CD8-positive, alpha-beta memory T cell (primary cell): ENCODE measurements around the gene TPGS1. TPM values are rescaled to one million over a fixed set of nuclear protein-coding genes. Genes with fewer than 3 reads are reported as not detected.
"Not testable (repeated sequence)": the region's sequence is repeated elsewhere in the genome, so short reads cannot be mapped to it uniquely, and the experiment has no call there.

Experiments
- CTCF ChIA-PET: fragments of 350-600 bp; sonication (Branson Sonifier 250); formaldehyde crosslinking; loops from one replicate; lab custom pipeline; 2021; ENCODE audit warnings: antibody characterized with exemption; lab: Charles Lee
- POLR2A ChIA-PET: fragments of 350-600 bp; sonication (Branson Sonifier 250); formaldehyde crosslinking; loops from one replicate; lab custom pipeline; 2021; ENCODE audit warnings: antibody characterized with exemption; lab: Charles Lee
- DNase-seq, 5 donors: peaks; one replicate each; pipeline versions ENCODE4 v3.0.0 to v3.0.0-alpha.2; 2020 to 2022; ENCODE audit warnings: mixed read lengths in 1 of 5
- H3K27ac ChIP-seq: one replicate; pipeline ENCODE4 v1.7.0; 2013; ENCODE audit warnings: low read depth, mild to moderate bottlenecking, low read length, moderate library complexity
- H3K27me3 ChIP-seq: 2 replicates; pipeline ENCODE4 v1.7.0; 2013; ENCODE audit warnings: low read length, mild to moderate bottlenecking; ENCODE audit not compliant: insufficient read depth, poor library complexity, severe bottlenecking
- H3K36me3 ChIP-seq: 2 replicates; pipeline ENCODE4 v1.7.0; 2013; ENCODE audit warnings: mild to moderate bottlenecking, low read length, moderate library complexity; ENCODE audit not compliant: insufficient read depth
- H3K4me1 ChIP-seq: 2 replicates; pipeline ENCODE4 v1.7.0; 2013; ENCODE audit warnings: mild to moderate bottlenecking, low read length, moderate library complexity; ENCODE audit not compliant: insufficient read depth
- H3K4me3 ChIP-seq: 2 replicates; pipeline ENCODE4 v1.7.0; 2013; ENCODE audit warnings: mild to moderate bottlenecking, low read length
- H3K9me3 ChIP-seq: 2 replicates; pipeline ENCODE4 v1.7.0; 2013; ENCODE audit warnings: mild to moderate bottlenecking, low read length
- H3K27ac Mint-ChIP-seq, 8 donors: one replicate each; pipeline ENCODE4 v1.8.0; 2020 to 2021; ENCODE audit warnings: mixed read lengths in 8 of 8, mild to moderate bottlenecking in 6 of 8, inconsistent platforms in 3 of 8, moderate library complexity in 3 of 8
- H3K27me3 Mint-ChIP-seq, 2 donors: one replicate each; pipeline ENCODE4 v1.8.0; 2020 to 2021; ENCODE audit warnings: mixed read lengths in 2 of 2, mild to moderate bottlenecking in 1 of 2, moderate library complexity in 1 of 2
- H3K36me3 Mint-ChIP-seq, 3 donors: one replicate each; pipeline ENCODE4 v1.8.0; 2020 to 2021; ENCODE audit warnings: mixed read lengths in 3 of 3, inconsistent platforms in 1 of 3, mild to moderate bottlenecking in 1 of 3
- H3K4me1 Mint-ChIP-seq, 3 donors: one replicate each; pipeline ENCODE4 v1.8.0; 2020 to 2021; ENCODE audit warnings: mixed read lengths in 3 of 3, inconsistent platforms in 1 of 3, mild to moderate bottlenecking in 1 of 3
- H3K4me3 Mint-ChIP-seq, 7 donors: one replicate each; pipeline ENCODE4 v1.8.0; 2020 to 2021; ENCODE audit warnings: mixed read lengths in 7 of 7, mild to moderate bottlenecking in 6 of 7, moderate library complexity in 4 of 7, inconsistent platforms in 2 of 7
- H3K9me3 Mint-ChIP-seq, 5 donors: one replicate each; pipeline ENCODE4 v1.8.0; 2020 to 2022; ENCODE audit warnings: mixed read lengths in 5 of 5, mild to moderate bottlenecking in 3 of 5, moderate library complexity in 2 of 5, inconsistent platforms in 1 of 5
- polyA plus RNA-seq: library from polyadenylated mRNA; unstranded; fragments of 300-500 nt; fragmentation: Illumina TruSeq; gene quantifications from one replicate; pipeline ENCODE4 v1.2.3, GENCODE V29; 2021
- total RNA-seq, 2 experiments: library from RNA; stranded (reverse); gene quantifications; one replicate each; pipeline ENCODE4 v1.2.3, GENCODE V29; 2021

Gene TPGS1
- total and polyA plus RNA-seq, 3 experiments from 2014 or later = 18.6 to 50.3 (median 20.0) TPM

DNA sequence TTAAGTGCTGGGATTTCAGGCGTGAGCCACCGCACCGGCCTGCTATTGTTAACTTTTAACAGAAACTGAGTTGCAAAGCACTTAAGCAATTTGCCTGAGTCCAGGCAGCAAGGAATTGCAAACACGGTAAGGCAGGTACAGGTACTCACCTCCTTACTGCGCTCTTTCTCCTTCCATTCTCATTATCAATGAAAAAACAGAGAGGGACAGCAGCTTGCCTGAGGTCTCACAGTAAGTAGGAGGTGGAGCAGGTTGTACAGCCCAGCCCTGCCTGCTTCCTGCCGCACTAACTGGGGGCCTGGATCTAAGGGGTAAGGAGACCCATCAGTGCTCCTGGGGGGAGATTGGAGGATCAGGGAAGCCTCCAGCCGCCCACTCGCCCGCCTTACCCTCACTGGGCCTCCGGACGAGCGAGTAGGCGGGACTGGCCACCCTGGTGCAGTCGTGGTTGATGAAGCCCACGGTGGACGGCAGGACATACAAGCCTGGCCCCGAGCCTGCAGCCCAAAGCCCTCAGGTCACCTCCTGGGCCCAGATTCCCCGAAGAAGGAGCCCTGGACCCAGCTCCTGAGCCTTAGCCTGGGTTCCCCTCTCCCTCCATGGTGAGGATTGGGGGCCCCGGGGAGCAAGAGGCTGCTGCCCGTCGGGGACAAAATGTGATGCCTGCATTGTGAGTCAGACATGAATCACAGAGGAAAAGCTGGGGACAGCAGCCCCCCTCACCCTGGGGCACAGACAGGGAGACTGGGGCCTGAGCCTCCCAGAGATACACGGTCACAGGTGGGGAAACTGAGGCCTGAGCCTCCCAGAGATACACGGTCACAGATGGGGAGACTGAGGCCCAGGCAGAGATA lies 35.1 kb upstream of the TPGS1 start:
- H3K4me3 ChIP-seq = no peak overlapping the region
- no peak for DNase-seq
- POLR2A ChIA-PET = no interaction called here
- no peaks in the 10 kb centered on the region for H3K4me1 ChIP-seq
- no peaks in the 10 kb centered on the region for H3K27me3 ChIP-seq
- Mint-ChIP-seq H3K4me3 (no peak overlapping the region), H3K27me3 (peaks cover 5 to 6% of the 10 kb centered on the region in 2 donors), H3K9me3 (peaks cover 0 to 2% (median 0%) of the 10 kb centered on the region in 5 donors), H3K4me1 (no peaks in the 10 kb centered on the region), H3K36me3 (no peaks in the 10 kb centered on the region), H3K27ac (no peak overlapping the region)
- H3K9me3 ChIP-seq = no peaks in the 10 kb centered on the region
- CTCF ChIA-PET = no interaction called here
- H3K27ac ChIP-seq = no peak overlapping the region
- no peaks in the 10 kb centered on the region for H3K36me3 ChIP-seq

DNA sequence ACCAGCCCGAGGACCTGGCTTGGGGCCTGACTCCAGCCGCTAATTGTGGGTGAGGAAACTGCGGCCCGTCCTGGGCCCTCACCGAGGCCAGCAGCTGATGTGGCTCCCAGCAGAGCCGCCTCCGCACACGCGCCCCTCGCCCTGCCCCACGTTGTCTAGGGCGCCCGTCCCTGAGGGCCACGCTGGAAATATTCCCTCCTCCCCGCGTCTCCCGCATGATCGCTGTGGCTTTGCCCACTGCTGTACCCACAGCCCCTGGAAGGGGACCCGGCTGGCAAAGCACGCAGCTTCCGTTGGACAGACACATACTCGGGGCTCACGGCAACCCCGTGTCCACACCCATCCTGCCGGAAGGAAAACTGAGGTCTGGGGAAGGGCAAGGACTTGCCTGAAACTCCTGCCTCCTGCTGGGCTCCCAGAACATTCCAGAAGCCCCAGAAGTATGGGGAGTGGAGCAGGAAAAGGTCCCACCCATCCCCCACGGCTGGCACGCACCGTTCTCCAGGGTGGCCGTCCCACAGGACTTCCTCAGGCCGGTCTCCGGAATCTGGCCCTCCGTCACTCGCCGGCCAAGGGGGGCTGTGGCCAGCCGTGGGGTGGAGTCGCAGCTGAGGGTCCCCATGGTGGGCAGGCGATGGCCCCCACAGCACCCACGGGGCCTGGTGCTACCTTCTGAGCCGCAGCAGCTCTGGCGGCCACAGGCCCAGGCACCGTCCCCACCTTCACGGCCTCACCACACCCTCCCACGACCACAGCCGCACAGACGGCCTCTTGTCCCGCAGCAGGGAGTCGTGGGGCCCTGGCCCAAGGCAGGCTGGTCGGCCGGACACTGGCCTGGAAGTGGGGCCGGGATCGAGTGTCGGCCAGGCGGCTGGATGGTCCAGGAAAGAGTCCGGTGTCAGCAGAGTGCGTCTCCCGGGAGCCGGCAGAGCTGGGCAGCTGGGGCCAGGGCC lies 32.9 kb upstream of the TPGS1 start:
- Mint-ChIP-seq H3K9me3 (no peaks in the 10 kb centered on the region), H3K4me1 (no peaks in the 10 kb centered on the region), H3K27me3 (peaks cover 5 to 6% of the 10 kb centered on the region in 2 donors), H3K27ac (no peak overlapping the region), H3K36me3 (no peaks in the 10 kb centered on the region), H3K4me3 (no peak overlapping the region)
- no peak overlapping the region for H3K27ac ChIP-seq
- POLR2A ChIA-PET = no interaction called here
- H3K4me3 ChIP-seq = no peak overlapping the region
- CTCF ChIA-PET = no interaction called here
- no peaks in the 10 kb centered on the region for H3K9me3 ChIP-seq
- no peaks in the 10 kb centered on the region for H3K4me1 ChIP-seq
- no peak for DNase-seq
- H3K36me3 ChIP-seq = no peaks in the 10 kb centered on the region
- no peaks in the 10 kb centered on the region for H3K27me3 ChIP-seq

DNA sequence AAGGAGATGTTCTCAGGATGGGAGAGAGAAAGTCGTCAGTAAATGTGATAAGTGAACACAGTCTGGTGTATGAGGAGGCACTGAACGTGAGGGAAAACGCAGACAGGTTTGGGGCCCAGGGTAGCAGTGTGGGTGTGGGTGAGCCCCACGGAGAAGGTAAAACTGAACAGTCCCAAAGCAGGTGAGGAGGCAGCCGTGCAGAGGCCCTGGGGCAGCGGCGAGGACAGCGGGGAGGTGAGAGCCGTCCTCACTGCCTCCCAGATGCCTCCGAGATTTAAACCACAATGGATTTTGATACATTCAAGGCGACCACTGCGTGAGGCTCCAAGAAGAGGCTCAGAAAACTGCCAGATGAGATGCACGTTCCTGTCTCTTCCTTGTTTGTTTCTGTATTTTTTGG lies 31.9 kb upstream of the TPGS1 start:
- DNase-seq = no peak
- peaks cover 5 to 6% of the 10 kb centered on the region in 2 donors for H3K27me3 Mint-ChIP-seq
- no peak overlapping the region for H3K4me3 ChIP-seq
- no peaks in the 10 kb centered on the region for H3K27me3 ChIP-seq
- H3K9me3 Mint-ChIP-seq = peaks cover 0 to 5% (median 3%) of the 10 kb centered on the region in 5 donors
- no peaks in the 10 kb centered on the region for H3K4me1 ChIP-seq
- POLR2A ChIA-PET = interaction anchor here (0.7 kb wide), 1 partner anchor 113 kb away, joined by 7 read pairs; no protein-coding TSS in a partner anchor
- CTCF ChIA-PET = interaction anchor here (0.9 kb wide), 1 partner anchor 36 kb away, joined by 4 read pairs; no protein-coding TSS in a partner anchor
- H3K36me3 Mint-ChIP-seq = no peaks in the 10 kb centered on the region
- no peak overlapping the region for H3K27ac ChIP-seq
- H3K4me1 Mint-ChIP-seq = peaks cover 5 to 7% (median 7%) of the 10 kb centered on the region in 3 donors
- peak overlapping the region in 1 of 7 donors; percentile 30 for H3K4me3 Mint-ChIP-seq
- H3K9me3 ChIP-seq = no peaks in the 10 kb centered on the region
- H3K27ac Mint-ChIP-seq = no peak overlapping the region
- no peaks in the 10 kb centered on the region for H3K36me3 ChIP-seq

DNA sequence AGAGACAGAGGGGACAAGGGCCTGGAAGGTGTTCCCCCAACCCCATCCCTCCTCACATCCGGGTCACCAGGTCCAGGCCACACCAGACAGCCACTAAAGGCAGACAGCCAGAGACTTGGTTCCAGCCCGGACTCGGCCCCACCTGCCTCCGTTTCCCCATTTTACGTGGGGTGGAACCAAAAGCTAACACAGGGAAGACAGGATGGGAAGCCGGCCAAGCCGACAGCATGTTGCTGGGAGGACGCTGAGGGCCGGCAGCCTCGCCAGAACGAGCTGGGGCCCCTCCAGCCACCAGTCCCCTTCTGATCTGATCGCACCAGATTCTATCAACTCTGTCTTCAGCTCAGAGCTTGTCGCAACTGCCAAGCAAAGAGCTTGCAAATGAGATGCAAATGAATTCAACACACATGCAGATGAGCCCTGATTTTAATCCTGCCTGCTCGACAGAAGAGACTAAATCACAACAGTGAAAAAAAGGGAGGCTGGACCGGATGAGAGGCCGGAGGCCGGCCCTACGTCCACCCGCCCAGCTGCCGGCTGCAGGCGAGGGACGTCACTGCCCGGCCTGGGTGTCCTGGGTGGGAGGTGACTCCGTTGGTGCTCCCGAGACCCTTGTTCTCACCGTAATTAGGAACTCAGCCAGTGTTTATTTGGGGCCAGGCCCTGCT lies 28.9 kb upstream of the TPGS1 start:
- DNase-seq = no peak
- Histone ChIP-seq H3K9me3 (peaks cover 6% of the 10 kb centered on the region), H3K4me3 (no peak overlapping the region), H3K27me3 (no peaks in the 10 kb centered on the region), H3K27ac (no peak overlapping the region), H3K4me1 (no peaks in the 10 kb centered on the region), H3K36me3 (no peaks in the 10 kb centered on the region)
- ChIA-PET POLR2A (no interaction called here), CTCF (no interaction called here)
- Mint-ChIP-seq H3K27ac (no peak overlapping the region), H3K4me1 (peaks cover 5 to 9% (median 9%) of the 10 kb centered on the region in 3 donors), H3K36me3 (no peaks in the 10 kb centered on the region), H3K9me3 (peaks cover 0 to 16% (median 7%) of the 10 kb centered on the region in 5 donors), H3K4me3 (no peak overlapping the region), H3K27me3 (peaks cover 5 to 6% of the 10 kb centered on the region in 2 donors)

DNA sequence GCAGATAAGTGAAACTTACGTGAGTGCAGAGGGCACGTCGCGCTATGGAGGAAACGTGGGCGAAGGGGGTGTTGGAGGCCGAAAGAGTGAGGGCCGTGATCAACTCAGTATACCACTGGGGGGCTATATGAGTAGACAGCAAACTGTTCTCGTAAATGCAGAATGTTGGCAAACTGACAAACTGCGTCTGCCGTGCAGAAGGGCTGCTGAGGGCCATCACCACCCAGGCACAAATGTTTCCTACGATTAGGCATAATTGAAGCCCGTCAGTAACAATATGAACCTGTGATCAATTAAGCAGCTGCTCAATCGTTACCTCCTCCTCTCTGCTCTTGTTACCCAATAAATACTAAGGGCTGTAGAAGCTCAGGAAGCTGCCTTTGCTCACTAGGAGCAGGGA lies 28.3 kb upstream of the TPGS1 start:
- DNase-seq = no peak
- H3K4me1 Mint-ChIP-seq = peaks cover 5 to 9% (median 9%) of the 10 kb centered on the region in 3 donors
- peaks cover 0 to 16% (median 7%) of the 10 kb centered on the region in 5 donors for H3K9me3 Mint-ChIP-seq
- peaks cover 5 to 7% of the 10 kb centered on the region in 2 donors for H3K27me3 Mint-ChIP-seq
- no peak overlapping the region for H3K4me3 ChIP-seq
- peaks cover 6% of the 10 kb centered on the region for H3K9me3 ChIP-seq
- ChIA-PET CTCF (no interaction called here), POLR2A (no interaction called here)
- H3K4me1 ChIP-seq = no peaks in the 10 kb centered on the region
- no peak overlapping the region for H3K27ac Mint-ChIP-seq
- no peaks in the 10 kb centered on the region for H3K36me3 Mint-ChIP-seq
- no peak overlapping the region for H3K4me3 Mint-ChIP-seq
- H3K27me3 ChIP-seq = no peaks in the 10 kb centered on the region
- H3K27ac ChIP-seq = no peak overlapping the region
- H3K36me3 ChIP-seq = no peaks in the 10 kb centered on the region

DNA sequence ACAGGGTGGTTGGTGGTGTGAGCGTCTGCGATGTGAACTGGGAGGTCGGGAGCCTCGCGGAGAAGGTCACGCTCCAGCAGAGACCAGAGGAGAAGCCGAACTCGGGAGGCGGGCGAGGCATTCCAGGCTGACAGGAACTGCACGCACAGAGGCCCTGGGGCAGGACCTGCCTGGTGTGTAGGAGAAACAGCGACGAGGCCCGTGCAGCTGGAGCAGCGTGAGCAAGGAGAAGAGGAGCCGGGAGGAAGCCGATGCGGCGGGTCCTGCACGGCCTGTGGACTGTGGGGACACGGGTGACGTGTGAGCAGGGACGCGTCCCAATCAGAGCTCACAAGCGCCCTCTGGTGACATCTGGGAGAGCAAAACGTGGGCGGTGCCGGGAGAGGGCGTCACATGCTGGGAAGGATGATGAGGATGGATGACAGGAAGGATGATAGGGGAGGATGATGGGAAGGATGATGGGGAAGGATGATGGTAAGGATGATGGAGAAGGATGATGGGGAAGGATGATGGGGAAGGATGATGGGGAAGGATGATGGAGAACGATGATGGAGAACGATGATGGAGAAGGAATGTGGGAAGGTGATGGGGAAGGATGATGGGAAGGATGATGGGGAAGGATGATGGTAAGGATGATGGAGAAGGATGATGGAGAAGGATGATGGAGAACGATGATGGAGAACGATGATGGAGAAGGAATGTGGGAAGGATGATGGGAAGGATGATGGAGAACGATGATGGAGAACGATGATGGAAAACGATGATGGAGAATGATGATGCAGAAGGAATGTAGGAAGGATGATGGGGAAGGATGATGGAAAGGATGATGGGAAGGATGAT lies 27.1 kb upstream of the TPGS1 start:
- no peaks in the 10 kb centered on the region for H3K27me3 ChIP-seq
- Mint-ChIP-seq H3K4me3 (peak overlapping the region in 6 of 7 donors; percentile 32 to 78 (median 51)), H3K36me3 (no peaks in the 10 kb centered on the region), H3K27me3 (peaks cover 5 to 6% of the 10 kb centered on the region in 2 donors), H3K9me3 (peaks cover 0 to 16% (median 7%) of the 10 kb centered on the region in 5 donors), H3K4me1 (peaks cover 5 to 9% (median 9%) of the 10 kb centered on the region in 3 donors), H3K27ac (peak overlapping the region in 7 of 8 donors; percentile 23 to 92 (median 57))
- POLR2A ChIA-PET = no interaction called here
- no peak overlapping the region for H3K27ac ChIP-seq
- H3K9me3 ChIP-seq = peaks cover 6% of the 10 kb centered on the region
- CTCF ChIA-PET = no interaction called here
- no peak overlapping the region for H3K4me3 ChIP-seq
- no peaks in the 10 kb centered on the region for H3K4me1 ChIP-seq
- no peaks in the 10 kb centered on the region for H3K36me3 ChIP-seq
- DNase-seq = peak in 1 of 5 donors; percentile 25

DNA sequence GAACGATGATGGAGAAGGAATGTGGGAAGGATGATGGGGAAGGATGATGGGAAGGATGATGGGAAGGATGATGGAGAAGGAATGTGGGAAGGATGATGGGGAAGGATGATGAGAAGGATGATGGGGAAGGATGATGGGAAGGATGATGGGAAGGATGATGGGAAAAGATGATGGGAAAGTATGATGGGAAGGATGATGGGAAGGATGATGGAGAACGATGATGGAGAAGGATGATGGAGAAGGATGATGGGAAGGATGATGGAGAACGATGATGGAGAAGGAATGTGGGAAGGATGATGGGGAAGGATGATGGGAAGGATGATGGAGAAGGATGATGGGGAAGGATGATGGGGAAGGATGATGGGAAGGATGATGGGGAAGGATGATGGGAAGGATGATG lies 26.2 kb upstream of the TPGS1 start:
- CTCF ChIA-PET = interaction anchor here (1.2 kb wide), 1 partner anchor 26 kb away, joined by 3 read pairs; the partner anchor contains the start of gene TPGS1

More for the DNA sequence above, 26.2 kb upstream of the TPGS1 start:
- H3K36me3 Mint-ChIP-seq, H3K27ac ChIP-seq, POLR2A ChIA-PET, H3K36me3 ChIP-seq, H3K4me3 ChIP-seq, H3K9me3 ChIP-seq, H3K4me1 Mint-ChIP-seq, DNase-seq, H3K27me3 ChIP-seq, H3K27me3 Mint-ChIP-seq, H3K4me1 ChIP-seq: not testable (repeated sequence)
- Mint-ChIP-seq H3K9me3 (peaks cover 0 to 16% (median 7%) of the 10 kb centered on the region in 5 donors), H3K27ac (peak overlapping the region in 2 of 8 donors; percentile 63 to 66), H3K4me3 (peak overlapping the region in 1 of 7 donors; percentile 19)
